ENCODE results near the gene CPPED1. TPM values are rescaled to one million over a fixed set of nuclear protein-coding genes. Genes with fewer than 3 reads are reported as not detected.

CPPED1 gene
- total RNA-seq, 1 experiment from 2014 or later, result 8.1 TPM

DNA sequence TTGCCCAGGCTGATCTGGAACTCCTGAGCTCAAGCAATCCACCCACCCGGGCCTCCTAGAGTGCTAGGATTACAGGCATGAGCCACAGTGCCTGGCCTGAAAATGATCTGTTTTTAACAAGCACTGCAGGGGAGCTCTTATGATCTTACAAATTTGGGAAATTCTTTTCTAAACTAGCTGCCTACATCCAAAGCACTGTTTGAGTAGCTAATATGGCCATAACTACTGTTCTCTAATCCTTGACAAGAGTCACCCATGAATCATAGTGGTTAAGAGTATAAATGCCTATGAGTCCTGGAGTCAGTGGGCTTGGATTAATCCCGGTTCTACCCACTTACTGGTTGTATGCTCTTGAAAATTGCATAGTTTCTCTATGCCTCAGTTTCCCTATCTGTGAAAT is 1.4 kb upstream of the CPPED1 start:
- peaks cover 10 to 23% of the 10 kb centered on the region in 2 experiments; a peak in 3 of 4 replicates for H3K4me1 ChIP-seq (ENCODE audit: control insufficient read depth in 1 of 2, insufficient read depth in 2 of 2, low read length in 2 of 2)
- intact Hi-C loops (cut with micrococcal nuclease), result no loop called here
- ChIA-PET RAD21 (ENCODE audit: low non-redundant PET in 1 of 2, low total read pairs in 2 of 2, uncharacterized antibody in 2 of 2, unreplicated experiment in 2 of 2) (no interaction called here), POLR2A (no interaction called here), CTCF (no interaction called here)
- H2AFZ ChIP-seq (ENCODE audit: low read depth, low read length, poor library complexity, severe bottlenecking), result no peak overlapping the region
- no peaks in the 10 kb centered on the region for H3K9me3 ChIP-seq (ENCODE audit: control insufficient read depth in 1 of 2, insufficient read depth in 1 of 2, low read depth in 1 of 2, low read length in 2 of 2)
- H4K20me1 ChIP-seq (ENCODE audit: insufficient read depth), result no peaks in the 10 kb centered on the region
- H3K9ac ChIP-seq (ENCODE audit: low read length), result no peak overlapping the region
- DNase-seq (ENCODE audit: low read depth, low spot score) (no peak), ATAC-seq (no peak)
- H3K4me2 ChIP-seq (ENCODE audit: low read length), result no peak overlapping the region
- TF ChIP-seq CEBPB (IDR thresholded peaks at IDR 0.05; ENCODE audit: low read depth) (no peak), EZH2phosphoT487 (IDR thresholded peaks at IDR 0.05; ENCODE audit: borderline replicate concordance) (no peak), CBX3 (IDR thresholded peaks at IDR 0.05; ENCODE audit: low read depth) (no peak), SP1 (IDR thresholded peaks at IDR 0.05; ENCODE audit: low read depth) (no peak), TCF7L2 (IDR thresholded peaks at IDR 0.05; ENCODE audit: borderline replicate concordance, extremely low read depth, insufficient read depth, insufficient read length) (no peak), FOSL1 (IDR thresholded peaks at IDR 0.05; ENCODE audit: low read depth) (no peak), ELF1 (IDR thresholded peaks at IDR 0.05; ENCODE audit: borderline replicate concordance, low read depth) (no peak), POLR2A (IDR thresholded peaks at IDR 0.05; ENCODE audit: borderline replicate concordance, extremely low read depth, insufficient read depth, insufficient read length) (no peak), ZBTB33 (IDR thresholded peaks at IDR 0.05; ENCODE audit: extremely low read depth, insufficient replicate concordance, low read length) (no peak), ZNF274 (IDR thresholded peaks at IDR 0.05; ENCODE audit: low read depth, low read length) (no peak), ZFX (IDR thresholded peaks at IDR 0.05) (no peak), SRF (IDR thresholded peaks at IDR 0.05; ENCODE audit: low read depth) (no peak), RAD21 (IDR thresholded peaks at IDR 0.05; ENCODE audit: low read depth) (no peak)
- TF ChIP-seq, protein P1, sequence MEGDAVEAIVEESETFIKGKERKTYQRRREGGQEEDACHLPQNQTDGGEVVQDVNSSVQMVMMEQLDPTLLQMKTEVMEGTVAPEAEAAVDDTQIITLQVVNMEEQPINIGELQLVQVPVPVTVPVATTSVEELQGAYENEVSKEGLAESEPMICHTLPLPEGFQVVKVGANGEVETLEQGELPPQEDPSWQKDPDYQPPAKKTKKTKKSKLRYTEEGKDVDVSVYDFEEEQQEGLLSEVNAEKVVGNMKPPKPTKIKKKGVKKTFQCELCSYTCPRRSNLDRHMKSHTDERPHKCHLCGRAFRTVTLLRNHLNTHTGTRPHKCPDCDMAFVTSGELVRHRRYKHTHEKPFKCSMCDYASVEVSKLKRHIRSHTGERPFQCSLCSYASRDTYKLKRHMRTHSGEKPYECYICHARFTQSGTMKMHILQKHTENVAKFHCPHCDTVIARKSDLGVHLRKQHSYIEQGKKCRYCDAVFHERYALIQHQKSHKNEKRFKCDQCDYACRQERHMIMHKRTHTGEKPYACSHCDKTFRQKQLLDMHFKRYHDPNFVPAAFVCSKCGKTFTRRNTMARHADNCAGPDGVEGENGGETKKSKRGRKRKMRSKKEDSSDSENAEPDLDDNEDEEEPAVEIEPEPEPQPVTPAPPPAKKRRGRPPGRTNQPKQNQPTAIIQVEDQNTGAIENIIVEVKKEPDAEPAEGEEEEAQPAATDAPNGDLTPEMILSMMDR (IDR thresholded peaks at IDR 0.05 in 2 of 3, conservative IDR thresholded peaks at IDR 0.05 in 1 of 3; ENCODE audit: borderline replicate concordance in 1 of 3, insufficient read depth in 1 of 3, low read depth in 2 of 3, low read length in 2 of 3), result no peak
- TF ChIP-seq, protein P2, sequence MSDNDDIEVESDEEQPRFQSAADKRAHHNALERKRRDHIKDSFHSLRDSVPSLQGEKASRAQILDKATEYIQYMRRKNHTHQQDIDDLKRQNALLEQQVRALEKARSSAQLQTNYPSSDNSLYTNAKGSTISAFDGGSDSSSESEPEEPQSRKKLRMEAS (IDR thresholded peaks at IDR 0.05), result no peak
- TF ChIP-seq, protein P3, sequence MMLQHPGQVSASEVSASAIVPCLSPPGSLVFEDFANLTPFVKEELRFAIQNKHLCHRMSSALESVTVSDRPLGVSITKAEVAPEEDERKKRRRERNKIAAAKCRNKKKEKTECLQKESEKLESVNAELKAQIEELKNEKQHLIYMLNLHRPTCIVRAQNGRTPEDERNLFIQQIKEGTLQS (IDR thresholded peaks at IDR 0.05), result no peak
- no peaks in the 10 kb centered on the region for H3K9me2 ChIP-seq (ENCODE audit: insufficient read depth)
- H3K79me2 ChIP-seq (ENCODE audit: insufficient read depth, low read length), result peaks cover 8% of the 10 kb centered on the region
- no peak overlapping the region for H3K27ac ChIP-seq (ENCODE audit: low read depth, low read length)
- H3K4me3 ChIP-seq (replicated peaks in 1 of 2; ENCODE audit: low read depth in 1 of 2, low read length in 2 of 2), result no peak overlapping the region
- no peaks in the 10 kb centered on the region for H3K36me3 ChIP-seq (ENCODE audit: control insufficient read depth in 1 of 2, insufficient read depth in 2 of 2, low read length in 2 of 2)
- no TSS peak for BruUV-seq (replicated peaks)
- no peaks in the 10 kb centered on the region for H3K27me3 ChIP-seq (ENCODE audit: insufficient read depth, low read length)
